HG03575 (cell line): ENCODE results near the gene VPS9D1.

Experiments
- ATAC-seq: cut with Tn5 transposase; IDR thresholded peaks from one replicate; pipeline ENCODE4 v1.9.1; 2021; ENCODE audit not compliant: unreplicated experiment, insufficient number of reproducible peaks, low FRiP score; ENCODE audit errors: extremely low read depth

The VPS9D1 gene

DNA sequence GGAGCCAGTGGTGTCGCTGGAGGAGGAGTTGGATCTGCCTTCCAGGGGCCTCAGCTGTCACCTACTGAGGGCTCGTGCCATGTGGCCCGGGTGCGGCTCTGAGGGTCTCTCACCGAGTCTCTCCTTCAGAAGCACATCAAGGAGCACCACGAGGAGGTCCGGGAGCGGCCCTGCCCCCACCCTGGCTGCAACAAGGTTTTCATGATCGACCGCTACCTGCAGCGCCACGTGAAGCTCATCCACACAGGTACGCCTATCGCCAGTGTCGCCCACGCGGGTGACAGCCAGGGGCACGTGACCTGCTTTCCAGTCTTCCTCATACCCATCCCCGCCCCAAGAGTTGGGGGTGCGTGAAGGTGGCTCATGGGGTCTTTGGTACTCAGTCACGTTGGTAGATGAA is 13.1 kb upstream of the VPS9D1 start:
- ATAC-seq, result no peak

DNA sequence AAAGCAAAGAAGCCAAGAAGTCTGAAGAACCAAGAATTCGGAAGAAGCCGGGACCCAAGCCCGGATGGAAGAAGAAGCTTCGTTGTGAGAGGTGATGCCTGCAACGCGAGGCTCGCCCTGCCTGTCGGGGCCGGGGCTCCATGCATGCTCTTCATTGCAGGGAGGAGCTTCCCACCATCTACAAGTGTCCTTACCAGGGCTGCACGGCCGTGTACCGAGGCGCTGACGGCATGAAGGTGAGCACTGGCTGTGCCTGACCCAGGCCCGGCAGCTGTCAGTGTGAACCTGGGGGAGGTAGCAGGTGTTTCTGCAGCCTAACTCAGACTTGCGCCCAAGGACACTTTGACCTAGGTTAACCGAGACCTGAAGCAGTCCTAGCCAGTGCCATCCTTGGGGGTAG is 12.6 kb upstream of the VPS9D1 start:
- no peak for ATAC-seq

- no peak for ATAC-seq
Observed at GRCh38 chr16:89732918-89733242, 12.2 kb upstream of the VPS9D1 start.

DNA sequence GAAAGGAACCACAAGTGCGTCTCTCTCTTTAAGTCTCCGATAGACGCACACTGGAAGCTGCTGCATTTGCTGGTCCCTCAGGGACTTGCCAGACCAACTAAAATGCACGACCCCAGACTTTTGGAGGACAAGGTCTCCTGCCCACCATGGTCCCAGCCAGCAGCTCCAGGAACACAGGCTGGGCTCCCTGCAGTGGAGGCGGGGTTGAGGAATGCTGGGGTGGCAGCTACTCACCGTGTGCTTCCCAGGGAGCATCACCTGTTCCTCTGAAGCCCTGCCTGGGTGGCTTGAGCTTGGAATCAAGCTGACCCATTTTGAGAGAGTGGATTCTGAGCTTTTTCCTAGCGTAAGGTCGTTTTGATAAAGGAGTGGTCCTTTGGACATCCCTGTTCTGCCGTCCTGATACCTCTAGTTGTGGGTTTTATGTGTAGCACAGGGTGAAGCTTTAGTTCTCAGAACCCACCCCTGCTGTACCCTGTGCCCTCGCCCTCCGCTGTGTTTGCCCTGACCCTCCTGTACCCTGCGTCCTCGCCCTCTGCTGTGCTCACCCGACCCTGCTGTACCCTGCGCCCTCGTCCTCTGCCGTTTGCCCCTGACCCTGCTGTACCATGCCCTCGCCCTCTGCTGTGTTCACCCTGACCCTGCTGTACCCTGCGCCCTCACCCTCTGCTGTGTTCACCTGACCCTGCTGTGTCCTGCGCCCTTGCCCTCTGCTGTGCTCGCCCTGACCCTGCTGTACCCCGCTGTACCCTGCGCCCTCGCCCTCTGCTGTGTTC is 11.6 kb upstream of the VPS9D1 start:
- ATAC-seq, result no peak

GRCh38 chr16:89730610-89731234 is 10.0 kb upstream of the VPS9D1 start:
- no peak for ATAC-seq

GRCh38 chr16:89729863-89730593 is 9.3 kb upstream of the VPS9D1 start:
- no peak for ATAC-seq

- no peak for ATAC-seq
Observed at GRCh38 chr16:89729293-89729692, 8.6 kb upstream of the VPS9D1 start.

GRCh38 chr16:89727406-89728120 is 6.9 kb upstream of the VPS9D1 start:
- no peak for ATAC-seq

DNA sequence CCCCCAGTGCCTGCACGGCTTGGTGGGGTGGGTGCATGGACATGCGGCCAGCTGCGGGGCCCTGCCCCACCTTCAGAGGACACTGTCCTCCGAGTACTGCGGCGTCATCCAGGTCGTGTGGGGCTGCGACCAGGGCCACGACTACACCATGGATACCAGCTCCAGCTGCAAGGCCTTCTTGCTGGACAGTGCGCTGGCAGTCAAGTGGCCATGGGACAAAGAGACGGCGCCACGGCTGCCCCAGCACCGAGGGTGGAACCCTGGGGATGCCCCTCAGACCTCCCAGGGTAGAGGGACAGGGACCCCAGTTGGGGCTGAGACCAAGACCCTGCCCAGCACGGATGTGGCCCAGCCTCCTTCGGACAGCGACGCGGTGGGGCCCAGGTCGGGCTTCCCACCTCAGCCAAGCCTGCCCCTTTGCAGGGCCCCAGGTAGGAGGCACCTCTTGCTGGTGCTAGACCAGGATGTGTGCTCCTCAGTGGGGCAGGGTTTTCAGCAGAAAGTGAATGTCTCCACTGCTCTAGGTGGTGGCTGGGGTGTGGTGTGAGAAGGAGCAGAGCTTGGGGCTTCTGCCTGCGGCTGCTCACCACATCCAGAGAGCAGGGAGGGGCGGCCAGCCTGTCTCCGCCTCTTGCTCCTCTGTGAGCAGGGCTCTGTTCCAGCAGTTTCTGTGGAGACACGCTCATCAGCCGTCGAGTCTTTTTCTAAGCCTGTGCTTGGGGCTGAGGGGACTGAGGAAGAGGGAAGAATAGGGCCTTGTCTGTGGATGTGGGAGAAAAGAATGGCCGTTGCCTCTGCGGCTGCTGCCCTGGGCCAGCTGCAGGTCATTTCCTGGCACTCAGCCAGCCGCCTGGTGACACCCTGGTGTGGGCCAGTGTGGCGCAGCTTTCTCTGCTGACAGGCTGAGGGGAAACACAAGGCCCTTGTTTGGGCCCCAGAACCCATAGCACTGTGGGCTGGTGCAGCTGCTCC is 2.9 kb upstream of the VPS9D1 start:
- no peak for ATAC-seq

DNA sequence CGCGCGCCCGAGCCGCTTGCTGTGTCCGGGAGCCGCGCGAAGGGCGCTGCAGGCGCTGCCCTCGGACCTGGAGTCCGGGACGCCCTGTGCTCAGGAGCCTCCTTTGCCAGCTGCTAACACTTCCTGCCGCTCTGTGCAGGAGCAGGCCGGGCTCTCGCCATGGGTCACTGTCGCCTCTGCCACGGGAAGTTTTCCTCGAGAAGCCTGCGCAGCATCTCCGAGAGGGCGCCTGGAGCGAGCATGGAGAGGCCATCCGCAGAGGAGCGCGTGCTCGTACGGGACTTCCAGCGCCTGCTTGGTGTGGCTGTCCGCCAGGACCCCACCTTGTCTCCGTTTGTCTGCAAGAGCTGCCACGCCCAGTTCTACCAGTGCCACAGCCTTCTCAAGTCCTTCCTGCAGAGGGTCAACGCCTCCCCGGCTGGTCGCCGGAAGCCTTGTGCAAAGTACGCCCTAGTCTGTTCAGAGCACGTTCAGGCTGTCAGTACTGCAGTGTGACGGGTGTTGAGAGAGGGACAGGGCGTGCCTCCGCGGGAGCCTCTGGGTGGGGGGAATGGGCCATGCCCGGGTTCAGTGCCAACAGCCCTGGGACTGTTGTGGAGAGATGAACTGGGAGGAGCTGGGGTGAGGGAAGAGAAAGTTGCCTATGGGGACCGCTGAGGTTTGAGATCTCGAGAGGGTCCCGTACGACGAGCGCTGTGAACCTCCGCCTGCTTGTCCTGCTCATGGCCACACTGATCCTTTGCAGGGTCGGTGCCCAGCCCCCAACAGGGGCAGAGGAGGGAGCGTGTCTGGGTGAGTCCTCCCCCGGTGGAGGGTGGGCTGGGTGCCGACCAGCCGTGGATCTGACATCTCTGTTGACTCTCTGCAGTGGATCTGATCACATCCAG is 1.9 kb upstream of the VPS9D1 start:
- no peak for ATAC-seq

GRCh38 chr16:89721546-89722391 is 1.1 kb upstream of the VPS9D1 start:
- no peak for ATAC-seq

GRCh38 chr16:89720551-89720812 is 216 bp downstream of the VPS9D1 start:
- no peak for ATAC-seq

DNA sequence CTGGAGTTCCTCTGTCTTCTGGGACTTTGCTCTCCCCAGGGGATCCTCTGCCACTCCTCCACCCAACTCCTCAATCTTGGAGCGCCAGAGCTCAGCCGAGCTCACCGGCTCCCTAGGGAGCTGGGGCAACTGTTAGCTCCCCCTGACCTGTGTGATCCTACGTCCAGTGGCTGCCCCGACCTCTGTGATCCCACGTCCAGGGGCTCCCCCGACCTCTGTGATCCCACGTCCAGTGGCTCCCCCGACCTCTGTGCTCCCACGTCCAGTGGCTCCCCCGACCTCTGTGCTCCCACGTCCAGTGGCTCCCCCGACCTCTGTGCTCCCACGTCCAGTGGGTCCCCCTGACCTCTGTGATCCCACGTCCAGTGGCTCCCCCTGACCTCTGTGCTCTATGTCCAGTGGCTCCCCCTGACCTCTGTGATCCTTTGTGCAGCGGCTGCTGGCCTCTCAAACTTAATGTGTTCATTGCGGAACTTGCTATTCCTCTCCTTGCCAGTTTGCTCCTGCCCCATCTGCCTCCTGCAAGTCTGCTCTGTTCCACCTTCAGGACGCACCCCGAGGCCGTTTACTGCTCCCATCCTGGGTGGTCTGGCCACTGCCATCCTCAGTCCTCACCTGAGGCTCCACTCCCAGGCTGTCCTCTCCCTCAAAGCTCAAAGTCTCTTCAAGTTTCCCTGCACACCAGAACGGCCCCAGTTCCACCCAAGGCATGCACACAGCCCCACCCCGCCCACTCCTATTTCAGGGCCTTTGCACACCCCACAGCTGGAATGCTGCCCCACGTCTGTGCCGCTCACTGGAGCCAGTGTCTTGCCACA is 2.8 kb downstream of the VPS9D1 start:
- ATAC-seq, result no peak

GRCh38 chr16:89716916-89717687 is 3.6 kb downstream of the VPS9D1 start:
- ATAC-seq, result no peak

DNA sequence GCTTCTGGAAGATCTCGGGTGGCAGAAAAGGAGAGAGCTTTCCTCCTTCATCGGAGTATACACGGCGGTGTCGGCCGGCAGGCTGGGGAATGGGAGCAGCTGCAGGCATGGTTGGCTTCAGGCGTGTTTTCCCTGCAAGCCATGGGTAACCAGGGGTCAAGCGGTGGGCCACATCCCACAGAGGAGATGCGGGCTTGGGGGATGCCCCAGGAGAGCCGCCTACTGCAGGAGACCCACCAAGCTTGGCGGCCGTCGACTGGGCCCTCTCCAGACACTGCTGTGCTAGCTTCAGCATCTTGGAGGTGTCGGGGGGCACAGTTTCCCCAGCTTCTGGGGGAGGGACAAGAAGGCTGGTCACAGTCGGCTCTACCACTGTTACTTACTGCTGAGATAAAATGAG is 4.2 kb downstream of the VPS9D1 start:
- no peak for ATAC-seq
